Ishikawa (cell line): ENCODE data around the gene ALOX5AP.

Experiments used
- CEBPB ChIP-seq: IDR thresholded peaks from 2 replicates; pipeline ENCODE4 v1.6.1; 2012
- CREB1 ChIP-seq: IDR thresholded peaks from 2 replicates; pipeline ENCODE4 v1.6.1; 2012; ENCODE audit warnings: low read depth
- EGR1 ChIP-seq: IDR thresholded peaks from 2 replicates; pipeline ENCODE4 v1.6.1; 2012
- EP300 ChIP-seq: IDR thresholded peaks from 2 replicates; pipeline ENCODE4 v1.6.1; 2012; ENCODE audit warnings: borderline replicate concordance
- FOXM1 ChIP-seq: IDR thresholded peaks from 2 replicates; pipeline ENCODE4 v1.6.1; 2012; ENCODE audit warnings: low read depth, borderline replicate concordance
- MAX ChIP-seq: IDR thresholded peaks from 2 replicates; pipeline ENCODE4 v1.6.1; 2012
- NFIC ChIP-seq: IDR thresholded peaks from 2 replicates; pipeline ENCODE4 v1.6.1; 2012
- RAD21 ChIP-seq: IDR thresholded peaks from 2 replicates; pipeline ENCODE4 v1.6.1; 2012; ENCODE audit warnings: low read depth
- TAF1 ChIP-seq: IDR thresholded peaks from 2 replicates; pipeline ENCODE4 v1.6.1; 2012; ENCODE audit warnings: low read depth, mild to moderate bottlenecking
- TCF12 ChIP-seq: IDR thresholded peaks from 2 replicates; pipeline ENCODE4 v1.6.1; 2012; ENCODE audit warnings: low read depth
- YY1 ChIP-seq: IDR thresholded peaks from 2 replicates; pipeline ENCODE4 v1.6.1; 2012; ENCODE audit warnings: low read depth
- ZBTB7A ChIP-seq: IDR thresholded peaks from 2 replicates; pipeline ENCODE4 v1.6.1; 2012; ENCODE audit warnings: low read depth
- TF ChIP-seq, protein P1 (sequence below): IDR thresholded peaks from 2 replicates; pipeline ENCODE4 v1.6.1; 2012; ENCODE audit warnings: low read depth, mild to moderate bottlenecking
- TF ChIP-seq, protein P2 (sequence below): IDR thresholded peaks from 2 replicates; pipeline ENCODE4 v1.6.1; 2012

DNA sequence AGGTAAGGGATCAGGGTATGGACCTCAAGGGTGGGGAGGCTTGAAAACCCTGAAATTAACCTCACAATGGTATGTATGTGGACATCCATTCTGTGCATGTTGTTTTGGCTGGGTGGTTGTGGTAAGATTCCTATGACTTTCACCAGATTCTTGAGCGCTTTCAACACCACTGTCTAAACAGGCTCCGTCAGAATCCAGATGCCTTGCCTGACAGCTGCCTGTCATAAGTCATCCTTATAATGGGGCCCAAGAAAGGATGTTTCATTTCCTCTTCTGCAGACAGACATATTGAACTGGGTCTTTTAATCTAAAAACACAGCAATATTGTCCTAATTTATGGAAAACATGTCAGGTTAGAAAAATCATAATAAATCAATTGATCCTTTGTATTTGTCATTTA, 41.3 kb downstream of the ALOX5AP start:
- no peak for TF ChIP-seq TAF1
- no peak for TF ChIP-seq RAD21
- no peak for TF ChIP-seq EGR1
- TF ChIP-seq TCF12 = no peak
- TF ChIP-seq, protein P1, sequence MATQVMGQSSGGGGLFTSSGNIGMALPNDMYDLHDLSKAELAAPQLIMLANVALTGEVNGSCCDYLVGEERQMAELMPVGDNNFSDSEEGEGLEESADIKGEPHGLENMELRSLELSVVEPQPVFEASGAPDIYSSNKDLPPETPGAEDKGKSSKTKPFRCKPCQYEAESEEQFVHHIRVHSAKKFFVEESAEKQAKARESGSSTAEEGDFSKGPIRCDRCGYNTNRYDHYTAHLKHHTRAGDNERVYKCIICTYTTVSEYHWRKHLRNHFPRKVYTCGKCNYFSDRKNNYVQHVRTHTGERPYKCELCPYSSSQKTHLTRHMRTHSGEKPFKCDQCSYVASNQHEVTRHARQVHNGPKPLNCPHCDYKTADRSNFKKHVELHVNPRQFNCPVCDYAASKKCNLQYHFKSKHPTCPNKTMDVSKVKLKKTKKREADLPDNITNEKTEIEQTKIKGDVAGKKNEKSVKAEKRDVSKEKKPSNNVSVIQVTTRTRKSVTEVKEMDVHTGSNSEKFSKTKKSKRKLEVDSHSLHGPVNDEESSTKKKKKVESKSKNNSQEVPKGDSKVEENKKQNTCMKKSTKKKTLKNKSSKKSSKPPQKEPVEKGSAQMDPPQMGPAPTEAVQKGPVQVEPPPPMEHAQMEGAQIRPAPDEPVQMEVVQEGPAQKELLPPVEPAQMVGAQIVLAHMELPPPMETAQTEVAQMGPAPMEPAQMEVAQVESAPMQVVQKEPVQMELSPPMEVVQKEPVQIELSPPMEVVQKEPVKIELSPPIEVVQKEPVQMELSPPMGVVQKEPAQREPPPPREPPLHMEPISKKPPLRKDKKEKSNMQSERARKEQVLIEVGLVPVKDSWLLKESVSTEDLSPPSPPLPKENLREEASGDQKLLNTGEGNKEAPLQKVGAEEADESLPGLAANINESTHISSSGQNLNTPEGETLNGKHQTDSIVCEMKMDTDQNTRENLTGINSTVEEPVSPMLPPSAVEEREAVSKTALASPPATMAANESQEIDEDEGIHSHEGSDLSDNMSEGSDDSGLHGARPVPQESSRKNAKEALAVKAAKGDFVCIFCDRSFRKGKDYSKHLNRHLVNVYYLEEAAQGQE = no peak
- no peak for TF ChIP-seq EP300
- no peak for TF ChIP-seq NFIC
- TF ChIP-seq, protein P2, sequence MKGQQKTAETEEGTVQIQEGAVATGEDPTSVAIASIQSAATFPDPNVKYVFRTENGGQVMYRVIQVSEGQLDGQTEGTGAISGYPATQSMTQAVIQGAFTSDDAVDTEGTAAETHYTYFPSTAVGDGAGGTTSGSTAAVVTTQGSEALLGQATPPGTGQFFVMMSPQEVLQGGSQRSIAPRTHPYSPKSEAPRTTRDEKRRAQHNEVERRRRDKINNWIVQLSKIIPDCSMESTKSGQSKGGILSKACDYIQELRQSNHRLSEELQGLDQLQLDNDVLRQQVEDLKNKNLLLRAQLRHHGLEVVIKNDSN = no peak
- no peak for TF ChIP-seq YY1
- TF ChIP-seq ZBTB7A = no peak
- no peak for TF ChIP-seq MAX
- TF ChIP-seq CEBPB = no peak
- TF ChIP-seq CREB1 = no peak
- no peak for TF ChIP-seq FOXM1
